ENCODE data around the gene ZNF277. TPM values are rescaled to one million over a fixed set of nuclear protein-coding genes. Genes with fewer than 3 reads are reported as not detected.

The ZNF277 gene
- total RNA-seq, 2 experiments from 2014 or later, result 17.6 to 21.4 TPM

DNA sequence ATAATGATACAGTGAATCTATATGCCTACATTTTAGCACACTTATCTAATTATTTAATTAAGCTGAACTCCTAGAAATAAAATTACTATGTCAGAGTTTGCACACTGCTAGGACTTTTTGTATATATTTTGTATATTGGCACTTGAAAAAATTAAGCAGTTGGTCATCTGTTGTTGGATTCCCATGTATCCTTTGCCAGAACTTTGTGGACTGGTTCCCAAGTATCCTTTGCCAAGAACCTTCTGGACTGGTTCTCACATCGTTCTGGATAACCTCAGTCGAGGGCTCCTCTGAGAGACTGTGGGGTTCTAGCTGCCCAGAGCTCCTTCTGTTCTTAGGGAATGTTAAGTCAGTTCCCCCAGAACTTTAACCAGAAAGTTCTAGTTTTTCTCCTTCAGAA lies 135.0 kb downstream of the ZNF277 start:
- peaks cover 3% of the 10 kb centered on the region for H3K9me3 Mint-ChIP-seq (ENCODE audit: low read depth)
- CTCF ChIA-PET, result no interaction called here
- no peak overlapping the region for H3K4me3 Mint-ChIP-seq
- POLR2A ChIA-PET, result no interaction called here
- H3K27me3 Mint-ChIP-seq, result no peaks in the 10 kb centered on the region
- intact Hi-C loops (cut with DNase I, micrococcal nuclease), result no loop called here
- no peak for DNase-seq
- no peak for ATAC-seq
- H3K27ac Mint-ChIP-seq, result no peak overlapping the region
- no peaks in the 10 kb centered on the region for H3K4me1 Mint-ChIP-seq
- H3K36me3 Mint-ChIP-seq (ENCODE audit: low read depth), result peaks cover 56% of the 10 kb centered on the region

- DNase-seq (no peak), ATAC-seq (no peak)
- ChIA-PET POLR2A (no interaction called here), CTCF (interaction anchor here (1.1 kb wide), 1 partner anchor 27 kb away, joined by 5 read pairs; no protein-coding TSS in a partner anchor)
- Mint-ChIP-seq H3K36me3 (ENCODE audit: low read depth) (peaks cover 35% of the 10 kb centered on the region), H3K27ac (no peak overlapping the region), H3K4me3 (no peak overlapping the region), H3K9me3 (ENCODE audit: low read depth) (peaks cover 18% of the 10 kb centered on the region), H3K27me3 (no peaks in the 10 kb centered on the region), H3K4me1 (no peaks in the 10 kb centered on the region)
- intact Hi-C loops (cut with DNase I, micrococcal nuclease), result no loop called here
Observed at GRCh38 chr7:112346381-112347060, 140.0 kb downstream of the ZNF277 start.

GRCh38 chr7:112347088-112347487 lies 140.6 kb downstream of the ZNF277 start:
- ChIA-PET CTCF (interaction anchor here (1.1 kb wide), 1 partner anchor 26 kb away, joined by 5 read pairs; no protein-coding TSS in a partner anchor), POLR2A (no interaction called here)
- peaks cover 18% of the 10 kb centered on the region for H3K9me3 Mint-ChIP-seq (ENCODE audit: low read depth)
- ATAC-seq (no peak), DNase-seq (no peak)
- no peak overlapping the region for H3K27ac Mint-ChIP-seq
- no peaks in the 10 kb centered on the region for H3K4me1 Mint-ChIP-seq
- H3K27me3 Mint-ChIP-seq, result no peaks in the 10 kb centered on the region
- H3K36me3 Mint-ChIP-seq (ENCODE audit: low read depth), result peaks cover 33% of the 10 kb centered on the region
- intact Hi-C loops (cut with DNase I, micrococcal nuclease), result no loop called here
- H3K4me3 Mint-ChIP-seq, result no peak overlapping the region

- DNase-seq (no peak), ATAC-seq (no peak)
- peaks cover 9% of the 10 kb centered on the region for H3K36me3 Mint-ChIP-seq (ENCODE audit: low read depth)
- no peak overlapping the region for H3K4me3 Mint-ChIP-seq
- CTCF ChIA-PET, result no interaction called here
- POLR2A ChIA-PET, result no interaction called here
- peaks cover 18% of the 10 kb centered on the region for H3K9me3 Mint-ChIP-seq (ENCODE audit: low read depth)
- H3K4me1 Mint-ChIP-seq, result no peaks in the 10 kb centered on the region
- intact Hi-C loops (cut with DNase I, micrococcal nuclease), result no loop called here
- peaks cover 7% of the 10 kb centered on the region for H3K27me3 Mint-ChIP-seq
- H3K27ac Mint-ChIP-seq, result no peak overlapping the region
Observed at GRCh38 chr7:112350585-112350984, 144.1 kb downstream of the ZNF277 start.

DNA sequence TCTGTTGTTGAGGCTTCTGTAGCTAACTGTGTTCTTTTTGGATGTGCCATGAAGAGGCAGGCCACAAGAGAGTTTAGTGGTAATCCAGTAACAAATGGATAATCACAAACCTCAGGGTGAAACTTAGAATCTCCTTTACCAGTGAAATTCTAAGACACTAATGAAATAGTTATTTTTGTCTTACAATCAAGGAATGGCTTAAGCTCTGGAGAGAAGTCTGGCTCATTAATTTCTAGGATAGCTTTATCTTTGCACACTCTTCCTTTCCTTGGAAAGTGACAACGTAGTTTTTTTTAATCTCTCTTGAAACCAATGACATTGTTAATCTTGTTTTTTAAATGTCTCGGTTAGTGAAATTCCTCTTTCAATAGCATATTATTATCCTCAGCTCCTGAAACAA lies 150.1 kb downstream of the ZNF277 start:
- Mint-ChIP-seq H3K36me3 (ENCODE audit: low read depth) (no peaks in the 10 kb centered on the region), H3K9me3 (ENCODE audit: low read depth) (no peaks in the 10 kb centered on the region), H3K27ac (no peak overlapping the region), H3K4me3 (no peak overlapping the region), H3K4me1 (no peaks in the 10 kb centered on the region), H3K27me3 (peaks cover 14% of the 10 kb centered on the region)
- POLR2A ChIA-PET, result no interaction called here
- intact Hi-C loops (cut with DNase I, micrococcal nuclease), result no loop called here
- no peak for ATAC-seq
- CTCF ChIA-PET, result no interaction called here
- no peak for DNase-seq

DNA sequence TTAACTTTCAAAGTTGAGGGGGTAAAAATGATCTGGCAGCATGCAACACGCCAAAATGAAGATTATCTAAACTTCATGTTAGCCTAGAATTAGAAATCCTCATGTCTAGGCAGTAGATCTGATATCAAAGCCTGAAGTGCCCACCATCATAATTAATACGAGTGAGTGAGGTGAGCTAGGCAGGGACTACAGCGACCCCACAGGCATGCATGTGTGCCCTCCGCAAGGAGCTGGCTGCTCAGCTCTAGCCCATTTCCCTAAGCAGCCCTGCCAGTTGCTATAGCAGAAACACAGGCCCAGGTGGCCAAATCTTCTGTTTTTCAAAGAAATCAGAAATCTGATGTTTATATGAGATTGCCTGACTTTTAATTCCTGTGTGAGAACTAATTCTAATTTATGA lies 150.6 kb downstream of the ZNF277 start:
- Mint-ChIP-seq H3K27ac (no peak overlapping the region), H3K9me3 (ENCODE audit: low read depth) (no peaks in the 10 kb centered on the region), H3K27me3 (peaks cover 14% of the 10 kb centered on the region), H3K36me3 (ENCODE audit: low read depth) (no peaks in the 10 kb centered on the region), H3K4me1 (no peaks in the 10 kb centered on the region), H3K4me3 (no peak overlapping the region)
- intact Hi-C loops (cut with DNase I, micrococcal nuclease), result no loop called here
- POLR2A ChIA-PET, result no interaction called here
- ATAC-seq, result no peak
- CTCF ChIA-PET, result no interaction called here
- DNase-seq, result no peak

- no peak overlapping the region for H3K27ac Mint-ChIP-seq
- DNase-seq (no peak), ATAC-seq (no peak)
- no peaks in the 10 kb centered on the region for H3K36me3 Mint-ChIP-seq (ENCODE audit: low read depth)
- ChIA-PET CTCF (no interaction called here), POLR2A (no interaction called here)
- H3K27me3 Mint-ChIP-seq, result peaks cover 14% of the 10 kb centered on the region
- H3K9me3 Mint-ChIP-seq (ENCODE audit: low read depth), result no peaks in the 10 kb centered on the region
- intact Hi-C loops (cut with DNase I, micrococcal nuclease), result no loop called here
- no peak overlapping the region for H3K4me3 Mint-ChIP-seq
- no peaks in the 10 kb centered on the region for H3K4me1 Mint-ChIP-seq
Observed at GRCh38 chr7:112358513-112358912, 152.0 kb downstream of the ZNF277 start.

GRCh38 chr7:112359086-112359485 lies 152.6 kb downstream of the ZNF277 start:
- H3K4me3 Mint-ChIP-seq, result no peak overlapping the region
- ChIA-PET CTCF (no interaction called here), POLR2A (no interaction called here)
- H3K36me3 Mint-ChIP-seq (ENCODE audit: low read depth), result no peaks in the 10 kb centered on the region
- DNase-seq (no peak), ATAC-seq (no peak)
- H3K9me3 Mint-ChIP-seq (ENCODE audit: low read depth), result no peaks in the 10 kb centered on the region
- intact Hi-C loops (cut with DNase I, micrococcal nuclease), result no loop called here
- H3K27me3 Mint-ChIP-seq, result peaks cover 14% of the 10 kb centered on the region
- no peak overlapping the region for H3K27ac Mint-ChIP-seq
- H3K4me1 Mint-ChIP-seq, result no peaks in the 10 kb centered on the region

- no peak overlapping the region for H3K27ac Mint-ChIP-seq
- no peaks in the 10 kb centered on the region for H3K36me3 Mint-ChIP-seq (ENCODE audit: low read depth)
- no peaks in the 10 kb centered on the region for H3K4me1 Mint-ChIP-seq
- H3K9me3 Mint-ChIP-seq (ENCODE audit: low read depth), result no peaks in the 10 kb centered on the region
- POLR2A ChIA-PET, result no interaction called here
- no peak for DNase-seq
- intact Hi-C loops (cut with DNase I, micrococcal nuclease), result no loop called here
- peaks cover 6% of the 10 kb centered on the region for H3K27me3 Mint-ChIP-seq
- CTCF ChIA-PET, result no interaction called here
- ATAC-seq, result no peak
- H3K4me3 Mint-ChIP-seq, result no peak overlapping the region
Observed at GRCh38 chr7:112360681-112361080, 154.2 kb downstream of the ZNF277 start.

DNA sequence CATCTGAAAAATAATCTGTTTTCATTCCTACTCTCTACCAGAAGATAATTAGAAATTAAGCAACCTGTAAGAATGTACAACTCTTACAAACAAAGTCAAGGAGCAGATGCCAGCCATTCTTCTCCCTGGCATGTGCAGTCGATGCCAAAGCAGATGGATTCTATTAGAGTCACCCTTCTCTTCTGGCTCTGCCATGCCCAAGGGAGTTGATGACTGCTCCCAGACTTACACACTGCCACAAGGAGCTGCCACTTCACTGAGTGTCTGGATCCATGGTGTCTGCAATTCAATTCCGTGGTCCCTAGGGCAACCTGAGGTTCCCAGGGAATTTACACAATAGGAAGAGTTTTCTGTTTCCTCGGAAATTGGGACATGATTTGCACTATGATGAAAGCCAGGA lies 154.7 kb downstream of the ZNF277 start:
- ATAC-seq (no peak), DNase-seq (no peak)
- no peak overlapping the region for H3K4me3 Mint-ChIP-seq
- H3K4me1 Mint-ChIP-seq, result no peaks in the 10 kb centered on the region
- no peak overlapping the region for H3K27ac Mint-ChIP-seq
- intact Hi-C loops (cut with DNase I, micrococcal nuclease), result no loop called here
- H3K36me3 Mint-ChIP-seq (ENCODE audit: low read depth), result no peaks in the 10 kb centered on the region
- H3K27me3 Mint-ChIP-seq, result peaks cover 3% of the 10 kb centered on the region
- CTCF ChIA-PET, result no interaction called here
- POLR2A ChIA-PET, result no interaction called here
- H3K9me3 Mint-ChIP-seq (ENCODE audit: low read depth), result no peaks in the 10 kb centered on the region

DNA sequence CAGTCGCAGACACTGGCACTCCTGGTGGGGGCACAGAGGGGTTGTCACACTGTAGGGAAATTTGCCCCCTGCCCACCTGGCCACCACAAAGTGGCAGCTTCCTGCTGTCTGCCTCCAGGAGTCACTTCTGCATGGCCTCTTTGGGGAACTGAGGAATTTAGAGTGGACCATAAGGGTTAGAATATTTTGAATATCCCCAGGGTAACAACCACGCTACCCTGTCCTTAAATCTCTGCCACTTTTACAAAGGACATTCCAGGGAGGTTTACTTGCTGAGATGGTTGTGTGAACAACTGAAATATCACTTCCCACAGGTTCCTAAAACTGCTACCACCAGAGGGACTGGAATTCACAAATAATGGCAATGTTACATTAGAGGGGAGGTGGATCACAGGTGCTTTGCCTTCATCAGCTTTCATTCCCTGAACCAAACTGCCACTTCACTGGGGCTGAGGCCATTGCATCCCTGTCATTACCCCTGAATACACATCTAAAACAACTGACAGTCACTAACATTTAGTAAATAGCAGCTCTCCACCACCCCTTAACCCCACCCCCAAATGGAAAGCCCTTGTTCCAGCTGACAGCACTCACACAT lies 155.7 kb downstream of the ZNF277 start:
- ChIA-PET POLR2A (no interaction called here), CTCF (no interaction called here)
- no peak for ATAC-seq
- Mint-ChIP-seq H3K4me1 (no peaks in the 10 kb centered on the region), H3K36me3 (ENCODE audit: low read depth) (no peaks in the 10 kb centered on the region), H3K27me3 (peaks cover 1% of the 10 kb centered on the region), H3K4me3 (no peak overlapping the region), H3K27ac (no peak overlapping the region), H3K9me3 (ENCODE audit: low read depth) (no peaks in the 10 kb centered on the region)
- DNase-seq, result no peak
- intact Hi-C loops (cut with DNase I, micrococcal nuclease), result no loop called here

- POLR2A ChIA-PET, result no interaction called here
- CTCF ChIA-PET, result no interaction called here
- Mint-ChIP-seq H3K4me3 (no peak overlapping the region), H3K27me3 (peaks cover 1% of the 10 kb centered on the region), H3K36me3 (ENCODE audit: low read depth) (no peaks in the 10 kb centered on the region), H3K4me1 (no peaks in the 10 kb centered on the region), H3K9me3 (ENCODE audit: low read depth) (no peaks in the 10 kb centered on the region), H3K27ac (no peak overlapping the region)
- DNase-seq, result no peak
- no peak for ATAC-seq
- intact Hi-C loops (cut with DNase I, micrococcal nuclease), result no loop called here
Observed at GRCh38 chr7:112362731-112363131, 156.2 kb downstream of the ZNF277 start.

Measured in activated CD4-positive, alpha-beta T cell treated with anti-CD3 and anti-CD28 coated beads for 36 hours (primary cell).